GM12878 (cell line): Measurements from ENCODE around the gene NFAM1. TPM values are rescaled to one million over a fixed set of nuclear protein-coding genes. Genes with fewer than 3 reads are reported as not detected.

Experiments used
- ATAC-seq: fragments of 200-7000 bp; cut with Tn5 transposase; 3 replicates; pipeline ENCODE4 v1.9.1; 2020; ENCODE audit warnings: mild to moderate bottlenecking, moderate library complexity
- BruUV-seq: library from RNA; stranded (reverse); fragments of 400-500 nt; replicated peaks from 2 replicates; lab custom pipeline; 2021; lab: Mats Ljungman, UMichigan
- CTCF ChIA-PET: fragments of 300-600 bp; sonication (Branson Sonifier 250); formaldehyde crosslinking; extraction: SDS; loops from one replicate; lab custom pipeline; 2021; ENCODE audit warnings: inconsistent platforms; lab: Yijun Ruan, JAX
- POLR2A ChIA-PET: fragments of 350-600 bp; formaldehyde crosslinking; extraction: SDS; loops from one replicate; lab custom pipeline; 2021; ENCODE audit warnings: inconsistent platforms; lab: Charles Lee
- RAD21 ChIA-PET: fragments of 300-600 bp; sonication (Branson Sonifier 250); formaldehyde crosslinking; loops from one replicate; lab custom pipeline; 2023; ENCODE audit warnings: antibody characterized with exemption; ENCODE audit not compliant: unreplicated experiment; lab: Charles Lee
- SMC1A ChIA-PET: fragments of 300-600 bp; sonication (Branson Sonifier 250); formaldehyde crosslinking; loops from one replicate; lab custom pipeline; 2023; ENCODE audit not compliant: unreplicated experiment, uncharacterized antibody; lab: Charles Lee
- DNase-seq: peaks from one replicate; pipeline ENCODE4 v3.0.0-alpha.2; 2011; ENCODE audit warnings: low read depth, low spot score
- FAIRE-seq: peaks from 3 replicates; lab custom pipeline; 2011; peaks lifted over from hg19 to GRCh38; lab: Jason Lieb, UNC
- H2AFZ ChIP-seq: 2 replicates; pipeline ENCODE4 v1.6.0; 2011; ENCODE audit warnings: low read depth, low read length, control low read depth; ENCODE audit not compliant: control insufficient read depth
- H3K27ac ChIP-seq: 2 replicates; pipeline ENCODE4 v1.5.1; 2011; ENCODE audit warnings: control low read depth; ENCODE audit not compliant: control insufficient read depth, insufficient read depth
- H3K27me3 ChIP-seq, 2 experiments: replicated peaks in 1 of 2; 2 replicates each; pipeline versions ENCODE4 v1.6.0 to v1.6.1; 2011; ENCODE audit warnings: low read length in 1 of 2; ENCODE audit not compliant: control insufficient read depth in 2 of 2, insufficient read depth in 2 of 2
- H3K36me3 ChIP-seq, 2 experiments: 2 replicates each; pipeline ENCODE4 v1.5.1; 2011; ENCODE audit warnings: low read length in 1 of 2; ENCODE audit not compliant: control insufficient read depth in 2 of 2, insufficient read depth in 2 of 2
- H3K4me1 ChIP-seq: 2 replicates; pipeline ENCODE4 v1.6.1; 2011; ENCODE audit warnings: mild to moderate bottlenecking, low read length, moderate library complexity, mixed read lengths; ENCODE audit not compliant: control insufficient read depth, insufficient read depth
- H3K4me2 ChIP-seq: 2 replicates; pipeline ENCODE4 v1.6.0; 2011; ENCODE audit warnings: control low read depth; ENCODE audit not compliant: control insufficient read depth, insufficient read depth
- H3K4me3 ChIP-seq: fragments of 200-600 bp; sonication (generic); 2 replicates; pipeline ENCODE4 v1.5.1; 2016
- H3K79me2 ChIP-seq: 2 replicates; pipeline ENCODE4 v1.6.0; 2011; ENCODE audit warnings: low read length; ENCODE audit not compliant: control insufficient read depth, insufficient read depth
- H3K9ac ChIP-seq: 2 replicates; pipeline ENCODE4 v1.8.0; 2011; ENCODE audit warnings: low read length, control low read depth, mixed read lengths; ENCODE audit not compliant: control insufficient read depth, insufficient read depth
- H3K9me3 ChIP-seq: replicated peaks from 3 replicates; pipeline ENCODE4 v1.5.1; 2011; ENCODE audit warnings: mild to moderate bottlenecking, low read length; ENCODE audit not compliant: control insufficient read depth, insufficient read depth
- H4K20me1 ChIP-seq: 2 replicates; pipeline ENCODE4 v1.6.0; 2011; ENCODE audit not compliant: control insufficient read depth, insufficient read depth
- ZBTB33 ChIP-seq: fragments of 450-650 bp; IDR thresholded peaks from 2 replicates; pipeline ENCODE4 v1.6.1; 2017; ENCODE audit warnings: mild to moderate bottlenecking
- WGBS: methylation state at CpG from one replicate; pipeline ENCODE4 v1.1.6; 2016; ENCODE audit warnings: low lambda C conversion rate; ENCODE audit not compliant: insufficient replicate concordance, insufficient coverage; ENCODE audit errors: missing lambda C conversion rate; 5-methylcytosine and 5-hydroxymethylcytosine counted together
- in situ Hi-C: fragments of 300-500 bp; cut with MboI; formaldehyde crosslinking; loops from 9 replicates; pipeline ENCODE4 v1.14.3; 2018; ENCODE audit warnings: mixed read lengths
- intact Hi-C: fragments of 100-400 bp; cut with micrococcal nuclease; formaldehyde crosslinking; loops from one replicate; pipeline ENCODE4 v1.14.2; 2022; ENCODE audit not compliant: unreplicated experiment
- polyA plus RNA-seq, 11 experiments: library from polyadenylated mRNA; depleted of rRNA in 4 of 11; unstranded in 6 of 11; stranded (reverse) in 5 of 11; fragments of >200 nt; fragmentation: Nextera tagmentation in 4 of 11; fragmentation: Illumina TruSeq in 1 of 11; extraction: Ambion mirVana in 4 of 11; extraction: Trizol in 1 of 11; gene quantifications; 1 replicate in 1 of 11; 2 replicates in 10 of 11; pipeline versions ENCODE4 v1.2.1 to v1.2.3, GENCODE V29; 2011 to 2016; ENCODE audit warnings: inconsistent platforms in 2 of 11, missing spikeins in 2 of 11, low read depth in 1 of 11
- total RNA-seq, 4 experiments: library from RNA; depleted of rRNA in 3 of 4; stranded (reverse); fragments of >200 nt in 3 of 4; fragmentation: Illumina TruSeq in 1 of 4; extraction: Trizol in 1 of 4; gene quantifications; 2 replicates each; pipeline versions ENCODE4 v1.2.1 to v1.2.3, GENCODE V29; 2013 to 2021
- TF ChIP-seq, protein P1 (sequence below): IDR thresholded peaks from 2 replicates; pipeline ENCODE4 v1.6.1; 2011; ENCODE audit warnings: low read depth, low read length, improper control_type of control experiment, borderline replicate concordance

Gene NFAM1
- total and polyA plus RNA-seq, 10 of the 15 experiments (the other 5 are each of a cell fraction or from before 2014, with no cell fraction given): 0.13 to 1.3 (median 0.24) TPM; not detected in 3

GRCh38 chr22:42331014-42331413 lies 101.2 kb downstream of the NFAM1 start:
- TF ChIP-seq ZBTB33: 0 out of 2 replicates have a peak, but pooled peaks have one; percentile 30
- TF ChIP-seq, protein P1, sequence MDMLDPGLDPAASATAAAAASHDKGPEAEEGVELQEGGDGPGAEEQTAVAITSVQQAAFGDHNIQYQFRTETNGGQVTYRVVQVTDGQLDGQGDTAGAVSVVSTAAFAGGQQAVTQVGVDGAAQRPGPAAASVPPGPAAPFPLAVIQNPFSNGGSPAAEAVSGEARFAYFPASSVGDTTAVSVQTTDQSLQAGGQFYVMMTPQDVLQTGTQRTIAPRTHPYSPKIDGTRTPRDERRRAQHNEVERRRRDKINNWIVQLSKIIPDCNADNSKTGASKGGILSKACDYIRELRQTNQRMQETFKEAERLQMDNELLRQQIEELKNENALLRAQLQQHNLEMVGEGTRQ: no peak
- TF ChIP-seq, all 136 proteins: peak for 1
- ChIA-PET CTCF (no interaction called here), SMC1A (interaction anchor here (1.1 kb wide), 1 partner anchor 159 kb away, joined by 3 read pairs; no protein-coding TSS in a partner anchor), RAD21 (no interaction called here), POLR2A (no interaction called here)
- Histone ChIP-seq H2AFZ (no peak overlapping the region), H3K4me1 (peaks cover 5% of the 10 kb centered on the region), H3K79me2 (no peaks in the 10 kb centered on the region), H3K27ac (no peak overlapping the region), H3K9me3 (no peaks in the 10 kb centered on the region), H3K4me3 (no peak overlapping the region), H3K27me3 (no peaks in the 10 kb centered on the region), H3K36me3 (no peaks in the 10 kb centered on the region), H4K20me1 (no peaks in the 10 kb centered on the region), H3K9ac (no peak overlapping the region), H3K4me2 (no peak overlapping the region)
- FAIRE-seq (no peak), DNase-seq (no peak), ATAC-seq (no peak)
- WGBS: 35% methylated on average over 15 of the region's 22 CpGs
- no TSS peak for BruUV-seq
- intact Hi-C loops: no loop called here
- in situ Hi-C loops: no loop called here

Other genes with a start within 250 kb of the NFAM1 start
- gene TCF20, start 161.8 kb downstream of the NFAM1 start, total RNA-seq (2014; rRNA removed): 28.4 TPM in 2 replicates
- 26.4 and 26.9 TPM in 2 replicates for gene TCF20, start 161.8 kb downstream of the NFAM1 start, total RNA-seq (2014; rRNA removed; fragmentation: Illumina TruSeq; extraction: Trizol)
- gene TCF20, start 161.8 kb downstream of the NFAM1 start, total RNA-seq (2021): 52.9 and 56.9 TPM in 2 replicates
- gene TCF20, start 161.8 kb downstream of the NFAM1 start, polyA plus RNA-seq (2011; rRNA removed): 16.7 and 23.9 TPM in 2 replicates
- 21.0 and 23.4 TPM in 2 replicates for gene TCF20, start 161.8 kb downstream of the NFAM1 start, polyA plus RNA-seq (2014; fragmentation: Illumina TruSeq; extraction: Trizol)
- gene TCF20, start 161.8 kb downstream of the NFAM1 start, polyA plus RNA-seq (2014; fragmentation: Nextera tagmentation; extraction: Ambion mirVana): under 1 TPM; 0.69 to 0.89 TPM
- gene TCF20, start 161.8 kb downstream of the NFAM1 start, polyA plus RNA-seq (2014; rRNA removed): 19.3 and 21.8 TPM in 2 replicates
- gene TCF20, start 161.8 kb downstream of the NFAM1 start, polyA plus RNA-seq (2016; fragmentation: Nextera tagmentation; extraction: Ambion mirVana): under 1 TPM; 0.64 to 0.80 TPM
- gene RRP7A, start 87.4 kb upstream of the NFAM1 start, total RNA-seq (2014; rRNA removed): 42.4 and 42.7 TPM in 2 replicates
- gene RRP7A, start 87.4 kb upstream of the NFAM1 start, total RNA-seq (2014; rRNA removed; fragmentation: Illumina TruSeq; extraction: Trizol): 34.8 and 38.1 TPM in 2 replicates
- gene RRP7A, start 87.4 kb upstream of the NFAM1 start, total RNA-seq (2021): 73.9 and 84.9 TPM in 2 replicates
- 23.9 and 41.4 TPM in 2 replicates for gene RRP7A, start 87.4 kb upstream of the NFAM1 start, polyA plus RNA-seq (2011; rRNA removed)
- gene RRP7A, start 87.4 kb upstream of the NFAM1 start, polyA plus RNA-seq (2014; fragmentation: Illumina TruSeq; extraction: Trizol): 38.1 and 49.7 TPM in 2 replicates
- gene RRP7A, start 87.4 kb upstream of the NFAM1 start, polyA plus RNA-seq (2014; fragmentation: Nextera tagmentation; extraction: Ambion mirVana): 10 to 100 TPM in 1 of 2 experiments, 1 to 10 TPM in 1; 2.9 to 12.3 TPM
- 41.7 and 45.1 TPM in 2 replicates for gene RRP7A, start 87.4 kb upstream of the NFAM1 start, polyA plus RNA-seq (2014; rRNA removed)
- 100 to 1,000 TPM in 1 of 2 experiments, 10 to 100 TPM in 1; 88.9 to 114 TPM for gene RRP7A, start 87.4 kb upstream of the NFAM1 start, polyA plus RNA-seq (2016; fragmentation: Nextera tagmentation; extraction: Ambion mirVana)
- 1.3 and 2.0 TPM in 2 replicates for gene SERHL2, start 121.6 kb upstream of the NFAM1 start, total RNA-seq (2014; rRNA removed)
- 0.64 and 1.1 TPM in 2 replicates for gene SERHL2, start 121.6 kb upstream of the NFAM1 start, total RNA-seq (2014; rRNA removed; fragmentation: Illumina TruSeq; extraction: Trizol)
- gene SERHL2, start 121.6 kb upstream of the NFAM1 start, total RNA-seq (2021): 0.69 and 1.0 TPM in 2 replicates
- gene SERHL2, start 121.6 kb upstream of the NFAM1 start, polyA plus RNA-seq (2011; rRNA removed): 0.97 and 1.6 TPM in 2 replicates
- 1.1 and 3.6 TPM in 2 replicates for gene SERHL2, start 121.6 kb upstream of the NFAM1 start, polyA plus RNA-seq (2014; fragmentation: Illumina TruSeq; extraction: Trizol)
- gene SERHL2, start 121.6 kb upstream of the NFAM1 start, polyA plus RNA-seq (2014; fragmentation: Nextera tagmentation; extraction: Ambion mirVana): under 1 TPM; 0.63 to 0.93 TPM
- 1.3 TPM in 2 replicates for gene SERHL2, start 121.6 kb upstream of the NFAM1 start, polyA plus RNA-seq (2014; rRNA removed)
- gene SERHL2, start 121.6 kb upstream of the NFAM1 start, polyA plus RNA-seq (2016; fragmentation: Nextera tagmentation; extraction: Ambion mirVana): 1 to 10 TPM; 1.7 to 1.8 TPM
- 32.9 and 38.9 TPM in 2 replicates for gene POLDIP3, start 182.5 kb upstream of the NFAM1 start, total RNA-seq (2014; rRNA removed)
- gene POLDIP3, start 182.5 kb upstream of the NFAM1 start, total RNA-seq (2014; rRNA removed; fragmentation: Illumina TruSeq; extraction: Trizol): 25.9 and 27.0 TPM in 2 replicates
- gene POLDIP3, start 182.5 kb upstream of the NFAM1 start, total RNA-seq (2021): 54.1 and 55.9 TPM in 2 replicates
- gene POLDIP3, start 182.5 kb upstream of the NFAM1 start, polyA plus RNA-seq (2011; rRNA removed): 35.6 and 54.2 TPM in 2 replicates
- 43.3 and 52.6 TPM in 2 replicates for gene POLDIP3, start 182.5 kb upstream of the NFAM1 start, polyA plus RNA-seq (2014; fragmentation: Illumina TruSeq; extraction: Trizol)
- gene POLDIP3, start 182.5 kb upstream of the NFAM1 start, polyA plus RNA-seq (2014; fragmentation: Nextera tagmentation; extraction: Ambion mirVana): 10 to 100 TPM; 14.8 to 19.3 TPM
- 46.4 and 49.3 TPM in 2 replicates for gene POLDIP3, start 182.5 kb upstream of the NFAM1 start, polyA plus RNA-seq (2014; rRNA removed)
- gene POLDIP3, start 182.5 kb upstream of the NFAM1 start, polyA plus RNA-seq (2016; fragmentation: Nextera tagmentation; extraction: Ambion mirVana): 10 to 100 TPM; 60.1 to 60.2 TPM
- gene ATP5MGL, start 208.2 kb upstream of the NFAM1 start, total RNA-seq (2014; rRNA removed): 0.22 and 0.40 TPM in 2 replicates
- 0.85 TPM in 1 of 2 replicates, not detected in the other for gene ATP5MGL, start 208.2 kb upstream of the NFAM1 start, total RNA-seq (2014; rRNA removed; fragmentation: Illumina TruSeq; extraction: Trizol)
- 0.43 and 0.46 TPM in 2 replicates for gene ATP5MGL, start 208.2 kb upstream of the NFAM1 start, total RNA-seq (2021)
- 0.23 and 0.26 TPM in 2 replicates for gene ATP5MGL, start 208.2 kb upstream of the NFAM1 start, polyA plus RNA-seq (2011; rRNA removed)
- not detected in 2 replicates for gene ATP5MGL, start 208.2 kb upstream of the NFAM1 start, polyA plus RNA-seq (2014; fragmentation: Illumina TruSeq; extraction: Trizol)
- gene ATP5MGL, start 208.2 kb upstream of the NFAM1 start, polyA plus RNA-seq (2014; fragmentation: Nextera tagmentation; extraction: Ambion mirVana): under 1 TPM; 0.24 to 0.60 TPM
- gene ATP5MGL, start 208.2 kb upstream of the NFAM1 start, polyA plus RNA-seq (2014; rRNA removed): not detected in 2 replicates
- under 1 TPM; 0.47 to 0.71 TPM for gene ATP5MGL, start 208.2 kb upstream of the NFAM1 start, polyA plus RNA-seq (2016; fragmentation: Nextera tagmentation; extraction: Ambion mirVana)
- gene CYB5R3, start 217.0 kb upstream of the NFAM1 start, total RNA-seq (2014; rRNA removed): 33.3 and 46.8 TPM in 2 replicates
- gene CYB5R3, start 217.0 kb upstream of the NFAM1 start, total RNA-seq (2014; rRNA removed; fragmentation: Illumina TruSeq; extraction: Trizol): 20.5 and 22.9 TPM in 2 replicates
- gene CYB5R3, start 217.0 kb upstream of the NFAM1 start, total RNA-seq (2021): 81.7 and 83.8 TPM in 2 replicates
- gene CYB5R3, start 217.0 kb upstream of the NFAM1 start, polyA plus RNA-seq (2011; rRNA removed): 21.0 and 70.3 TPM in 2 replicates
- gene CYB5R3, start 217.0 kb upstream of the NFAM1 start, polyA plus RNA-seq (2014; fragmentation: Illumina TruSeq; extraction: Trizol): 37.3 and 65.3 TPM in 2 replicates
- 1 to 10 TPM; 2.0 to 3.5 TPM for gene CYB5R3, start 217.0 kb upstream of the NFAM1 start, polyA plus RNA-seq (2014; fragmentation: Nextera tagmentation; extraction: Ambion mirVana)
- gene CYB5R3, start 217.0 kb upstream of the NFAM1 start, polyA plus RNA-seq (2014; rRNA removed): 81.0 and 102 TPM in 2 replicates
- 100 to 1,000 TPM; 104 to 119 TPM for gene CYB5R3, start 217.0 kb upstream of the NFAM1 start, polyA plus RNA-seq (2016; fragmentation: Nextera tagmentation; extraction: Ambion mirVana)